Neuronal stem cell (in vitro differentiated cells): ENCODE measurements around the gene PARP8.

Experiments
- DNase-seq: peaks from one replicate; pipeline ENCODE4 v3.0.0-alpha.2; 2013; ENCODE audit warnings: low spot score
- H2AFZ ChIP-seq: one replicate; pipeline ENCODE4 v1.6.1; 2013; ENCODE audit warnings: mild to moderate bottlenecking, low read length, inconsistent platforms
- H2AK5ac ChIP-seq: 2 replicates; pipeline ENCODE4 v1.6.1; 2013; ENCODE audit warnings: low read depth, mild to moderate bottlenecking, inconsistent platforms, low read length, moderate library complexity, mixed read lengths
- H2BK120ac ChIP-seq: 2 replicates; pipeline ENCODE4 v1.6.1; 2013; ENCODE audit warnings: low read depth, mild to moderate bottlenecking, inconsistent platforms, low read length, moderate library complexity, mixed read lengths
- H2BK12ac ChIP-seq: one replicate; pipeline ENCODE4 v1.6.1; 2013; ENCODE audit warnings: low read length, inconsistent platforms
- H2BK15ac ChIP-seq: 2 replicates; pipeline ENCODE4 v1.6.1; 2013; ENCODE audit warnings: mild to moderate bottlenecking, low read length, inconsistent platforms, mixed read lengths
- H2BK5ac ChIP-seq: one replicate; pipeline ENCODE4 v1.6.1; 2013; ENCODE audit warnings: inconsistent platforms, mild to moderate bottlenecking, low read length, moderate library complexity
- H3K14ac ChIP-seq: one replicate; pipeline ENCODE4 v1.6.1; 2013; ENCODE audit warnings: low read length, inconsistent platforms
- H3K18ac ChIP-seq: 2 replicates; pipeline ENCODE4 v1.6.1; 2013; ENCODE audit warnings: low read length, inconsistent platforms
- H3K23ac ChIP-seq: 2 replicates; pipeline ENCODE4 v1.6.1; 2013; ENCODE audit warnings: low read depth, mild to moderate bottlenecking, mixed read lengths, low read length, inconsistent platforms; ENCODE audit not compliant: poor library complexity
- H3K27ac ChIP-seq: replicated peaks from 3 replicates; pipeline ENCODE4 v1.5.1; 2013; ENCODE audit warnings: low read length, inconsistent platforms
- H3K27me3 ChIP-seq, 3 experiments: 2 replicates each; pipeline ENCODE4 v1.6.1; 2013; ENCODE audit warnings: low read length in 3 of 3, mild to moderate bottlenecking in 2 of 3, inconsistent platforms in 1 of 3, low read depth in 1 of 3, mixed read lengths in 1 of 3, moderate library complexity in 1 of 3; ENCODE audit not compliant: control insufficient read depth in 3 of 3, insufficient read depth in 3 of 3
- H3K36me3 ChIP-seq, 2 donors: replicated peaks in 1 of 2; 2 replicates each; pipeline ENCODE4 v1.6.1; 2013; ENCODE audit warnings: low read length in 2 of 2; ENCODE audit not compliant: control insufficient read depth in 2 of 2, insufficient read depth in 2 of 2
- H3K4ac ChIP-seq: 2 replicates; pipeline ENCODE4 v1.6.1; 2013; ENCODE audit warnings: inconsistent platforms, mild to moderate bottlenecking, low read length, moderate library complexity
- H3K4me1 ChIP-seq, 2 donors: 1 replicate in 1 of 2; 2 replicates in 1 of 2; pipeline ENCODE4 v1.6.1; 2013; ENCODE audit warnings: low read length in 2 of 2, low read depth in 1 of 2; ENCODE audit not compliant: control insufficient read depth in 2 of 2, insufficient read depth in 1 of 2
- H3K4me2 ChIP-seq: one replicate; pipeline ENCODE4 v1.6.1; 2013; ENCODE audit warnings: mild to moderate bottlenecking, low read length, inconsistent platforms; ENCODE audit not compliant: insufficient read depth, poor library complexity, severe bottlenecking
- H3K4me3 ChIP-seq, 2 donors: 2 replicates each; pipeline ENCODE4 v1.5.1; 2013; ENCODE audit warnings: low read length in 2 of 2, mild to moderate bottlenecking in 2 of 2, inconsistent platforms in 1 of 2, moderate library complexity in 1 of 2
- H3K79me1 ChIP-seq: one replicate; pipeline ENCODE4 v1.6.1; 2013; ENCODE audit warnings: low read depth, mild to moderate bottlenecking, inconsistent platforms, low read length, moderate library complexity
- H3K9ac ChIP-seq: one replicate; pipeline ENCODE4 v1.6.1; 2013; ENCODE audit warnings: mild to moderate bottlenecking, low read depth, low read length, inconsistent platforms; ENCODE audit not compliant: poor library complexity
- H3K9me3 ChIP-seq, 2 donors: replicated peaks in 1 of 2; 2 replicates each; pipeline versions ENCODE3 to v1.6.1; 2013; ENCODE audit warnings: low read length in 2 of 2, mild to moderate bottlenecking in 2 of 2, inconsistent platforms in 1 of 2, low read depth in 1 of 2, mixed read lengths in 1 of 2, moderate library complexity in 1 of 2; ENCODE audit not compliant: control insufficient read depth in 2 of 2, insufficient read depth in 1 of 2
- H4K8ac ChIP-seq: one replicate; pipeline ENCODE4 v1.6.1; 2013; ENCODE audit warnings: low read depth, mild to moderate bottlenecking, inconsistent platforms, low read length, moderate library complexity
- H4K91ac ChIP-seq: one replicate; pipeline ENCODE4 v1.6.1; 2013; ENCODE audit warnings: low read length, low read depth, mild to moderate bottlenecking, inconsistent platforms; ENCODE audit not compliant: poor library complexity
- WGBS, 2 donors: extraction: QIAGEN DNeasy Blood & Tissue Kit; methylation state at CpG; one replicate each; pipeline ENCODE4 v1.1.7; 2013; ENCODE audit warnings: missing lambda C conversion rate in 2 of 2, mixed read lengths in 1 of 2; ENCODE audit not compliant: insufficient read length in 2 of 2, insufficient replicate concordance in 1 of 2; ENCODE audit errors: extremely low coverage in 2 of 2; 5-methylcytosine and 5-hydroxymethylcytosine counted together

Gene PARP8

DNA sequence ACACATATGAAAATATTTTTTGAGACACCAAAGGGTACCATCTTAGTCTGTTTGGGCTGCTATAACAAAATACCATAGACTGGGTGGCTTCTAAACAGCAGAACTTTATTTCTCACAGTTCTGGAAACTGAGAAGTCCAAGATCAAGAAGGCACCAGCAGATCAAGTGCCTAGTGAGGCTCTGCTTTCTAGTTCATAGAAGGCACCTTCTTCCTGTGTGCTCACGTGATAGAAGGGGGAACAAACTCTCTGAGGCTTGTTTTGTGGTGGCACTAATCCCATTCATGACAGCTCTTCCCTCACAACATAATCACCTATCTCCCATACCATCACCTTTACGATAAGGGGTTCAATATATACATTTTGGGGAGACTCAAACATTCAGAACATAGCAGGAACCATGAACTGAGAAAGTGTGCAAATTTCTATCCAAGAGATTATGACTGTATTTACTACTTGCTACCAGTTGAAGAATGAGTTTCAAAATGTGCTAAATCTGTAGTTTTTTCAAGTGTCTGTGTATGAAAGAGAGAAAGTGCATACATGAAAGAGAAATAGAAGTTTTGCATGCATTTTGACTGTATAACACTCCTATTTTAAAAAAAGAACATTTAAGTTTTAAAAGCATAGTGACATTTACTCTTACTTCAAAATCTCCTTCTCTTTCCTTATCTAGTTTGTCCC lies 207.3 kb downstream of the PARP8 start:
- Histone ChIP-seq H4K91ac (no peak overlapping the region), H3K36me3 (no peaks in the 10 kb centered on the region), H3K14ac (no peak overlapping the region), H3K23ac (no peak overlapping the region), H4K8ac (no peak overlapping the region), H3K27me3 (no peaks in the 10 kb centered on the region), H3K4ac (no peak overlapping the region), H3K4me2 (no peak overlapping the region), H3K4me1 (no peaks in the 10 kb centered on the region), H2AFZ (no peak overlapping the region), H2BK120ac (no peak overlapping the region), H2AK5ac (no peak overlapping the region), H2BK5ac (no peak overlapping the region), H3K9me3 (no peaks in the 10 kb centered on the region), H3K4me3 (no peak overlapping the region), H2BK12ac (no peak overlapping the region), H3K79me1 (no peaks in the 10 kb centered on the region), H3K9ac (no peak overlapping the region), H3K27ac (no peak overlapping the region), H2BK15ac (no peak overlapping the region), H3K18ac (no peak overlapping the region)
- no CpG with 5 or more reads among the region's 2 CpGs for WGBS, 2 donors
- DNase-seq: no peak

DNA sequence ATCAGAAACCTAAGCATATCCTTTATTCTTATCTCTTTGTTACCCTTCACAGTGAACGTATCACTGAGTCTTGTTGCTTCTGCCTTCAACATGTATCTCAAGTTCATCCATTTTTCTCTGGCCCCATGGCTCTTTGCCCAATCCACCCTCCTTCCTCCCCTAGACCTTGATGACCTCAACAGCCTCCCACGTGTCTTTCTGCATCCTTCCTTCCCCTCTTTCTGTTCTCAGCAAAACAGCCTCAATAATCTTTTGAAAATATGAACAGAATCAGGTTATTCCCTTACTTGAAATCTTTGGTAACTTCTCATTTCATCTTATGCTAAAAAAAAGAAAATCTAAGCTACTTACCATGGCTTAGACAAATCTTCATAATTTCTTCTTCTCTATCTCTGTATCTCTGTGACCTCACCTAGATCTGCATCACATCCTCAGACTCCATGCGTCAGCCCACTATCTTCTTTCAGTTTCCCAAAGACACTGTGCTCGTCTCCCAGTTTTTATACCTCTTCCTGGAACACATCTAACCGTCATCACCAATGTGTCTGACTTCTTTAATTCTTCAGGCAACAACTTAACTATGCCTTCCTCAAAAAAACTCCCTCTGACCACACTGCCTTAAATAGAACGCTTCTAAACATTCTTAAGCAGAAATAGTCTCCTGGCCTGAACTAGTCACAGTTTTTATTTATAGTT lies 208.0 kb downstream of the PARP8 start:
- H3K27me3 ChIP-seq: no peaks in the 10 kb centered on the region
- no peak overlapping the region for H2AFZ ChIP-seq
- no peak overlapping the region for H2BK5ac ChIP-seq
- no peak overlapping the region for H3K4me2 ChIP-seq
- no peak overlapping the region for H4K8ac ChIP-seq
- H3K23ac ChIP-seq: no peak overlapping the region
- H3K4me1 ChIP-seq: no peaks in the 10 kb centered on the region
- H3K36me3 ChIP-seq: no peaks in the 10 kb centered on the region
- no peak overlapping the region for H3K9ac ChIP-seq
- no peak overlapping the region for H3K4me3 ChIP-seq
- no peak overlapping the region for H3K27ac ChIP-seq
- H2BK15ac ChIP-seq: no peak overlapping the region
- DNase-seq: no peak
- no peaks in the 10 kb centered on the region for H3K9me3 ChIP-seq
- no peak overlapping the region for H2AK5ac ChIP-seq
- WGBS, 2 donors: no CpG with 5 or more reads among the region's 6 CpGs
- H2BK12ac ChIP-seq: no peak overlapping the region
- H3K14ac ChIP-seq: no peak overlapping the region
- no peak overlapping the region for H3K18ac ChIP-seq
- H3K4ac ChIP-seq: no peak overlapping the region
- no peak overlapping the region for H4K91ac ChIP-seq
- H2BK120ac ChIP-seq: no peak overlapping the region
- H3K79me1 ChIP-seq: no peaks in the 10 kb centered on the region

DNA sequence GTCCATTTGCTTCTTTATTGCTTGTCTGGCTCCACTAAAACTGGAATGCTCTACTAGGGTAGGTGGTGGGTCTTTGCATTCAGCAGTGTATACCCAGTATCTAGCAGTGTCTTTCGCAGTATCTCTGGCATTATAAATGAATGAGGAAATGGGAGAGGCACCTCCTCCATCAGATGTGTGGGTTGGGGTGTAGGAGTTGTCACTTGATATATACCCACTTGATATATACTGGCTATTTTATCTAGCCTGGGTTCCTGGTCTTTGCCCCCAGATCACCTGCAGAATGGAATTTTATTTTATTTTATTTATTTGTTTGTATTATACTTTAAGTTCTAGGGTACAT lies 208.5 kb downstream of the PARP8 start:
- Histone ChIP-seq H4K8ac (no peak overlapping the region), H3K23ac (no peak overlapping the region), H4K91ac (no peak overlapping the region), H2AK5ac (no peak overlapping the region), H3K27ac (no peak overlapping the region), H2BK15ac (no peak overlapping the region), H3K27me3 (no peaks in the 10 kb centered on the region), H3K14ac (no peak overlapping the region), H3K79me1 (no peaks in the 10 kb centered on the region), H2AFZ (no peak overlapping the region), H3K9me3 (no peaks in the 10 kb centered on the region), H3K4me1 (no peaks in the 10 kb centered on the region), H3K4ac (no peak overlapping the region), H3K9ac (no peak overlapping the region), H3K36me3 (no peaks in the 10 kb centered on the region), H2BK120ac (no peak overlapping the region), H3K4me2 (no peak overlapping the region), H2BK12ac (no peak overlapping the region), H3K4me3 (no peak overlapping the region), H2BK5ac (no peak overlapping the region), H3K18ac (no peak overlapping the region)
- no CpG with 5 or more reads among the region's 1 CpG for WGBS, 2 donors
- no peak for DNase-seq

DNA sequence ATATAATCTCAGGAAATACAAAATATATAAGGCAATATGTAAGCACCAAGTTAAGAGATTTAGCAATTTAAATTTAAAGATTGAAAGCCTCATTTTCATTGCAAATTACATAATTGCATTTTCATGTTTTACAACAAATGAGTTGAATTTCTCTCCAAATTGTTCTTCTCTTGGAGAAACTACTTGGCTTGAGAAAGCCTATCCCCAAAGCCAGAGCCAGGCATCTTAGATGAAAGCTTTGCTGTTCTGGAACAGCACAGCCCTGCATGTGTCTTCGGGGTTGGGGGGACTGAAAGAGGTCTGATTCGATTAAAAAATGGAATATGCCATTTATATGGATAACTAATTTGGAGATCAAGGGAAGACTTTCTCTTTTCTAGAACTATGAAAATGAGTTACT lies 212.0 kb downstream of the PARP8 start:
- Histone ChIP-seq H2BK15ac (no peak overlapping the region), H2BK12ac (no peak overlapping the region), H2BK120ac (no peak overlapping the region), H3K4me2 (no peak overlapping the region), H3K4me3 (no peak overlapping the region), H3K4ac (no peak overlapping the region), H3K4me1 (no peaks in the 10 kb centered on the region), H3K23ac (no peak overlapping the region), H3K9ac (no peak overlapping the region), H4K91ac (no peak overlapping the region), H4K8ac (no peak overlapping the region), H3K9me3 (no peaks in the 10 kb centered on the region), H2AFZ (no peak overlapping the region), H3K18ac (no peak overlapping the region), H3K36me3 (no peaks in the 10 kb centered on the region), H2AK5ac (no peak overlapping the region), H2BK5ac (no peak overlapping the region), H3K27ac (no peak overlapping the region), H3K27me3 (no peaks in the 10 kb centered on the region), H3K79me1 (no peaks in the 10 kb centered on the region), H3K14ac (no peak overlapping the region)
- DNase-seq: no peak
- WGBS, 2 donors: no CpG with 5 or more reads among the region's 2 CpGs
